Esophagus squamous epithelium (tissue), 5 donors: ENCODE measurements around the gene RABL3. TPM values are rescaled to one million over a fixed set of nuclear protein-coding genes. Genes with fewer than 3 reads are reported as not detected.
"Not testable (repeated sequence)": the region's sequence is repeated elsewhere in the genome, so short reads cannot be mapped to it uniquely, and the experiment has no call there.

Experiments
- DNase-seq: peaks from one replicate; lab custom pipeline; 2025; lab: John Stamatoyannopoulos, UW
- H3K27ac ChIP-seq, 4 donors: fragments of 200-600 bp; sonication (generic); one replicate each; pipeline ENCODE4 v1.5.1; 2016 to 2019; ENCODE audit warnings: mild to moderate bottlenecking in 1 of 4
- H3K27me3 ChIP-seq, 4 donors: fragments of 200-600 bp; sonication (generic); 1 replicate in 3 of 4; 2 replicates in 1 of 4; pipeline versions ENCODE4 v1.5.1 to v1.6.0; 2017 to 2021; ENCODE audit warnings: antibody characterized with exemption in 1 of 4
- H3K36me3 ChIP-seq, 3 donors: fragments of 200-600 bp; sonication (generic); one replicate each; pipeline ENCODE4 v1.5.1; 2016 to 2019
- H3K4me1 ChIP-seq, 3 donors: fragments of 200-600 bp; sonication (generic); one replicate each; pipeline ENCODE4 v1.5.1; 2017 to 2019
- H3K4me3 ChIP-seq, 4 donors: fragments of 200-600 bp; sonication (generic); 1 replicate in 3 of 4; 2 replicates in 1 of 4; pipeline ENCODE4 v1.5.1; 2016 to 2019; ENCODE audit warnings: mild to moderate bottlenecking in 2 of 4, moderate library complexity in 1 of 4
- H3K9me3 ChIP-seq, 3 donors: fragments of 200-600 bp; sonication (generic); one replicate each; pipeline ENCODE4 v1.5.1; 2016 to 2019
- CTCF ChIP-seq, 6 experiments: fragments of 450-650 bp in 4 of 6; fragments of 200-600 bp in 2 of 6; sonication (generic) in 2 of 6; IDR thresholded peaks; one replicate each; pipeline ENCODE4 v1.5.1; 2016 to 2019; ENCODE audit warnings: antibody characterized with exemption in 6 of 6, mild to moderate bottlenecking in 4 of 6, moderate library complexity in 4 of 6
- POLR2A ChIP-seq, 4 donors: fragments of 450-650 bp; IDR thresholded peaks; one replicate each; pipeline ENCODE4 v1.6.1; 2017; ENCODE audit warnings: antibody characterized with exemption in 4 of 4, mild to moderate bottlenecking in 4 of 4, moderate library complexity in 3 of 4
- WGBS, 2 donors: methylation state at CpG; one replicate each; pipeline ENCODE4 v1.1.5; 2018; 5-methylcytosine and 5-hydroxymethylcytosine counted together
- intact Hi-C: fragments of 100-400 bp; cut with DNase I; formaldehyde crosslinking; loops from one replicate; pipeline ENCODE4 v1.15.0; 2022
- total RNA-seq, 4 donors: library from RNA; depleted of rRNA; stranded (reverse); fragments of >200 nt; gene quantifications; one replicate each; pipeline ENCODE4 v1.1.0, GENCODE V29; 2016
- donor health status: DM: yes; HTN: yes; CAD: no.

The RABL3 gene
- total RNA-seq, 4 donors from 2014 or later = 8.0 to 15.4 (median 13.4) TPM

GRCh38 chr3:120678331-120678947 is 63.9 kb downstream of the RABL3 start:
- TF ChIP-seq CTCF (IDR thresholded peaks at IDR 0.05) (no peak), POLR2A (IDR thresholded peaks at IDR 0.05) (no peak)
- Histone ChIP-seq H3K9me3 (no peaks in the 10 kb centered on the region), H3K36me3 (no peaks in the 10 kb centered on the region), H3K4me3 (peak overlapping the region in 2 of 4 donors; percentile 8 to 29), H3K27ac (peak overlapping the region in 3 of 4 donors; percentile 49 to 67 (median 53)), H3K4me1 (peaks cover 0 to 18% (median 8%) of the 10 kb centered on the region in 3 donors), H3K27me3 (peaks cover 0 to 17% (median 0%) of the 10 kb centered on the region in 4 donors)
- WGBS, 2 donors = 6 to 8% methylated on average over 6 of the region's 6 CpGs
- intact Hi-C loops = no loop called here
- no peak for DNase-seq

- H3K36me3 ChIP-seq, H3K27ac ChIP-seq, intact Hi-C loops, H3K4me3 ChIP-seq, H3K9me3 ChIP-seq, DNase-seq: not testable (repeated sequence)
- 88 to 89% methylated on average over 7 of the region's 7 CpGs for WGBS, 2 donors
- Histone ChIP-seq H3K4me1 (peaks cover 0 to 18% (median 8%) of the 10 kb centered on the region in 3 donors), H3K27me3 (peaks cover 0 to 17% (median 0%) of the 10 kb centered on the region in 4 donors)
Measured at GRCh38 chr3:120677193-120677592, 65.1 kb downstream of the RABL3 start.

- H3K4me1 ChIP-seq = peaks cover 0 to 5% (median 0%) of the 10 kb centered on the region in 3 donors
- intact Hi-C loops = no loop called here
- H3K9me3 ChIP-seq = no peaks in the 10 kb centered on the region
- no peak for TF ChIP-seq POLR2A (IDR thresholded peaks at IDR 0.05)
- TF ChIP-seq CTCF (IDR thresholded peaks at IDR 0.05) = no peak
- no peak for DNase-seq
- H3K27me3 ChIP-seq = peaks cover 0 to 8% (median 0%) of the 10 kb centered on the region in 4 donors
- no peak overlapping the region for H3K4me3 ChIP-seq
- H3K36me3 ChIP-seq = no peaks in the 10 kb centered on the region
- 31 to 35% methylated on average over 2 of the region's 2 CpGs for WGBS, 2 donors
- no peak overlapping the region for H3K27ac ChIP-seq
Measured at GRCh38 chr3:120673116-120673515, 69.2 kb downstream of the RABL3 start.

GRCh38 chr3:120670576-120670975 is 71.7 kb downstream of the RABL3 start:
- no peak overlapping the region for H3K27ac ChIP-seq
- TF ChIP-seq POLR2A (IDR thresholded peaks at IDR 0.05) = no peak
- no peak for TF ChIP-seq CTCF (IDR thresholded peaks at IDR 0.05)
- 59 to 79% methylated on average over 2 of the region's 2 CpGs for WGBS, 2 donors

GRCh38 chr3:120664926-120665325 is 77.4 kb downstream of the RABL3 start:
- Histone ChIP-seq H3K4me1 (peaks cover 0 to 4% (median 0%) of the 10 kb centered on the region in 3 donors), H3K9me3 (no peaks in the 10 kb centered on the region), H3K27me3 (peaks cover 0 to 5% (median 0%) of the 10 kb centered on the region in 4 donors), H3K27ac (no peak overlapping the region), H3K4me3 (no peak overlapping the region), H3K36me3 (no peaks in the 10 kb centered on the region)
- DNase-seq = no peak
- no peak for TF ChIP-seq POLR2A (IDR thresholded peaks at IDR 0.05)
- TF ChIP-seq CTCF (IDR thresholded peaks at IDR 0.05) = no peak
- intact Hi-C loops = no loop called here

More at GRCh38 chr3:120670576-120670975, 71.7 kb downstream of the RABL3 start:
- H3K9me3 ChIP-seq = no peaks in the 10 kb centered on the region
- no peak for DNase-seq
- no peaks in the 10 kb centered on the region for H3K36me3 ChIP-seq
- no peaks in the 10 kb centered on the region for H3K27me3 ChIP-seq
- intact Hi-C loops = no loop called here
- no peak overlapping the region for H3K4me3 ChIP-seq
- H3K4me1 ChIP-seq = no peaks in the 10 kb centered on the region
